Activated CD4-positive, alpha-beta T cell treated with anti-CD3 and anti-CD28 coated beads, Interleukin-2, Interleukin-6, amounts not matched to agents 100 ng/mL and 50 ng/mL, durations not matched to agents 16 hours and 8 hours (primary cell): Measurements from ENCODE around the gene CRTAP.
"Not testable (repeated sequence)": the region's sequence is repeated elsewhere in the genome, so short reads cannot be mapped to it uniquely, and the experiment has no call there.

Experiments used
- DNase-seq: peaks from one replicate; pipeline ENCODE4 v3.0.0-alpha.2; 2020

Gene CRTAP

GRCh38 chr3:33100229-33100628 is 13.6 kb upstream of the CRTAP start:
- DNase-seq: no peak

- no peak for DNase-seq
These were observed 10.8 kb upstream of the CRTAP start for GRCh38 chr3:33103034-33103433.

- DNase-seq: no peak
These were observed 10.3 kb upstream of the CRTAP start for GRCh38 chr3:33103480-33103879.

GRCh38 chr3:33104803-33105202 is 9.0 kb upstream of the CRTAP start:
- no peak for DNase-seq

- no peak for DNase-seq
These were observed 8.4 kb upstream of the CRTAP start for GRCh38 chr3:33105341-33105948.

- DNase-seq: not testable (repeated sequence)
These were observed 7.0 kb upstream of the CRTAP start for GRCh38 chr3:33106854-33107253.

GRCh38 chr3:33111581-33111980 is 2.2 kb upstream of the CRTAP start:
- DNase-seq: peak; percentile 72

- DNase-seq: no peak
These were observed 809 bp downstream of the CRTAP start for GRCh38 chr3:33114622-33115023.

- DNase-seq: no peak
These were observed 1.4 kb downstream of the CRTAP start for GRCh38 chr3:33115024-33115768.

GRCh38 chr3:33117461-33117860 is 3.6 kb downstream of the CRTAP start:
- no peak for DNase-seq

- no peak for DNase-seq
These were observed 6.1 kb downstream of the CRTAP start for GRCh38 chr3:33119891-33120290.

GRCh38 chr3:33122991-33123390 is 9.2 kb downstream of the CRTAP start:
- DNase-seq: no peak

GRCh38 chr3:33124638-33125037 is 10.8 kb downstream of the CRTAP start:
- DNase-seq: peak; percentile 32

- no peak for DNase-seq
These were observed 12.0 kb downstream of the CRTAP start for GRCh38 chr3:33125840-33126239.

GRCh38 chr3:33128706-33129105 is 14.9 kb downstream of the CRTAP start:
- no peak for DNase-seq

- no peak for DNase-seq
These were observed 16.3 kb downstream of the CRTAP start for GRCh38 chr3:33130144-33130543.

GRCh38 chr3:33131331-33132018 is 17.7 kb downstream of the CRTAP start:
- DNase-seq: peak; percentile 64

- DNase-seq: no peak
These were observed 18.2 kb downstream of the CRTAP start for GRCh38 chr3:33132019-33132360.

GRCh38 chr3:33134026-33134625 is 20.3 kb downstream of the CRTAP start:
- DNase-seq: peak; percentile 6

GRCh38 chr3:33137691-33138090 is 23.9 kb downstream of the CRTAP start:
- DNase-seq: no peak

GRCh38 chr3:33139006-33139623 is 25.3 kb downstream of the CRTAP start:
- not testable (repeated sequence) for DNase-seq

GRCh38 chr3:33139996-33140395 is 26.2 kb downstream of the CRTAP start:
- DNase-seq: no peak

GRCh38 chr3:33141006-33141405 is 27.2 kb downstream of the CRTAP start:
- no peak for DNase-seq
